Measurements from ENCODE around the gene UBE2E1.

The UBE2E1 gene

DNA sequence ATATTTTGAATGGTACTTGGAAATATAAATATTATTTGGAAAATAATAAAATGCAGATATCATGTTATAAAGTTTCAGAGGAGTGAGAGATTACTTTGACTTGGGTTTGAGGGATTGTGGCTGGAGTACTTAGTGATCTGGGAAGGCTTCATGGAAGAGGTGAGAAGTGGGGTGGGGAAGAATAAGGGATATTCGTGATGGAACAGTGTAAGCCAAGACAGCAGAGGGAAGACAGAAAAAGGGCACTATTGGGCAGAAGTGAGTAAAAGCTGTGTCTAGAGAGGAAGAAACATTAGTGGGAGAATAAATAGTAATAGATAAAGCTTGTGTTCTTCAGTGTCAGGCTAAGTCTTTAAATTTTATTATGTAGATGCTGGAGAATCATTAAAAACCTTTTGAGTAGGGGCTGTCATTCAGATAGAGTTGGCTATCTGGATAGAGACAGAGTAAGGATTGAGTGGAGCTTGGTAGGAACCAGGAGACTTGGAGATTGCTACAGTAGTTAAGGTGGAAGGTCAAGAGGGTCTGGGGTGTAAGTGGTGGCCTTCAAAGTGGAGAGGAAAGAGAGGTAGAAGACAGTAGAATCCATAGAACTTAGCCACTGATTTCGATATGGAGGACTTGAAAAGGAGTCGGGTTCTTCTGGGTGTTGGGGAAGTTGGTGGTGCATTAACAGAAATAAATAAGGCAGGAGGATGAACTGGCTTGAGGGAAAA, 11.9 kb downstream of the UBE2E1 start:
- TF ChIP-seq, protein P1, sequence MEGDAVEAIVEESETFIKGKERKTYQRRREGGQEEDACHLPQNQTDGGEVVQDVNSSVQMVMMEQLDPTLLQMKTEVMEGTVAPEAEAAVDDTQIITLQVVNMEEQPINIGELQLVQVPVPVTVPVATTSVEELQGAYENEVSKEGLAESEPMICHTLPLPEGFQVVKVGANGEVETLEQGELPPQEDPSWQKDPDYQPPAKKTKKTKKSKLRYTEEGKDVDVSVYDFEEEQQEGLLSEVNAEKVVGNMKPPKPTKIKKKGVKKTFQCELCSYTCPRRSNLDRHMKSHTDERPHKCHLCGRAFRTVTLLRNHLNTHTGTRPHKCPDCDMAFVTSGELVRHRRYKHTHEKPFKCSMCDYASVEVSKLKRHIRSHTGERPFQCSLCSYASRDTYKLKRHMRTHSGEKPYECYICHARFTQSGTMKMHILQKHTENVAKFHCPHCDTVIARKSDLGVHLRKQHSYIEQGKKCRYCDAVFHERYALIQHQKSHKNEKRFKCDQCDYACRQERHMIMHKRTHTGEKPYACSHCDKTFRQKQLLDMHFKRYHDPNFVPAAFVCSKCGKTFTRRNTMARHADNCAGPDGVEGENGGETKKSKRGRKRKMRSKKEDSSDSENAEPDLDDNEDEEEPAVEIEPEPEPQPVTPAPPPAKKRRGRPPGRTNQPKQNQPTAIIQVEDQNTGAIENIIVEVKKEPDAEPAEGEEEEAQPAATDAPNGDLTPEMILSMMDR (IDR thresholded peaks at IDR 0.05; ENCODE audit: control insufficient read depth, insufficient read depth, low read depth, low read length, missing control alignments): no peak

DNA sequence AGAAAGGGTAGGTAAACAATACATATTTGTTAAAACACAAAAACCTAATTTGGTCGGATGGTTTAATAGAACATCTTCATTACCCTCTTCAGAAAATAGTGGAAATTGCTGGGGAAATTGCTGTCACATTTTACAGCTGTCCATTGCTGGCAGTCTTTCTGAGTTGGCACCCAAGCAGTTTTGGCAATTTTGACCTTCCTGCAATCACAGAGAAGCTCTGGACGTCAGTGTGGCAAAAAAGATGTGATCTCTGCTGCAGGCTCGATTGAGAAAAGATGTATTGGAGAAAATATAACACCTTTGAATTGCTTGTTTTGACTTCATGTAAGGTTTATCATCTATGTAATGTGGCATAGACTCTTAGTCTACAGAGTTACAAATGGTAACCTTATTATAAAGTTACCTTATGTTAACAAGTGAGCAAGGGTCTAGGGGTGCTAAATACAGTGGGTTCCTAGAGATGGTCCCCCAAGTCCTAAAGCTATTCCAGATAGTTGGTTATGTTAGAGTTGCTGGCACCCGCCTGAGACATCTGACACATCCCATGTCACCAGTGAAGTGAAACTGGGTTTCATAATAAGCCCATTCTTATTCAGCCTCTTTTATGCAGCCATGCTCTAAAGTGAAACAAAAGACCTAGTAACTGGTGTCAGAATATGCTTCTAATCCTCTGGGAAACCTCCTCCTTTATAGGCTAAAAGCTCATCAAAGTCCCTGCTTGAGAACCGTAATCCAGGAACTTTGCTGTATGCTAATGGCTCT, 14.0 kb downstream of the UBE2E1 start:
- TF ChIP-seq, protein P1 (IDR thresholded peaks at IDR 0.05; ENCODE audit: control insufficient read depth, insufficient read depth, low read depth, low read length, missing control alignments): no peak
- no peak for DNase-seq (ENCODE audit: low read depth)
- H3K4me3 ChIP-seq (ENCODE audit: control insufficient read depth, low read depth, low read length): no peak overlapping the region

More for the DNA sequence above, 11.9 kb downstream of the UBE2E1 start:
- DNase-seq (ENCODE audit: low read depth): no peak
- H3K4me3 ChIP-seq (ENCODE audit: control insufficient read depth, low read depth, low read length): no peak overlapping the region

DNA sequence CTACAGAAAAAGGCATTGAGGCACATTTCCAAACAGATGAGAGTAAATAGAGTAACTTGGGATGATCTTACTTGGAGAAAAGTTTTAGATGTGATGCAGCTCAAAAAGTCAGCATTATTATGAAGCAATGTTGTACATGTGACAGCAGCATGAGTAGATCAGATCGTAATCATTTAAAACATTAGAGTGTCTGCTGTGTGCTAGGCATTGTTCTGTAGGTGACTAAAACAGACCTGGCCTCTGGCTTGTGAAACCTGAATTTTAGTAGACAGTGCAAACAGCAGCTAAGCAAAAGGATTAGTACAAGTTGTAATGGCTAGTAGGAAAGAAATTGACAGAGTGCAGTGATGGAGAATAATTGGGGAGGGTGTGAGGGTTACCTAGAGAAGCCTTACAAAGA, 15.1 kb downstream of the UBE2E1 start:
- H3K4me3 ChIP-seq (ENCODE audit: control insufficient read depth, low read depth, low read length): no peak overlapping the region
- TF ChIP-seq, protein P1 (IDR thresholded peaks at IDR 0.05; ENCODE audit: control insufficient read depth, insufficient read depth, low read depth, low read length, missing control alignments): no peak
- DNase-seq (ENCODE audit: low read depth): no peak

DNA sequence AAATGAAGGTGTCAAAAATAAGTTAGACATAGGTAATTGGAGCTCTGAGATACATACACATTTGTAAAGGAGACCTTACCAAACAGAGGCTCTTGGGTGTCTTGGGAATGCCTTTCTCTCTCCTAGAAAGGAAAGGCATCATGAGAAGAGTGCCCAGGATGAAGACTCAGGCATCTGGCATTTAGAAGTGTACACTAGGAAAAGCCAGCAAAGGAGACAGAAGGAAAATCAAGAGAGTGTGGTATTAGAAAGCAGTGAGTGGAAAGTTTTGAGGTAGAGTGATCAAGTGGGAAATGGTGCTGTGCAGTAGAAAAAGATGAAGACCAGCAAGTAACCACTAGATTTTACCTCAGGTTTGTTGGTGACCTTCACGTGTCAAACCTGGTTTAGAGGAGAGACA, 16.1 kb downstream of the UBE2E1 start:
- H3K4me3 ChIP-seq (ENCODE audit: control insufficient read depth, low read depth, low read length): no peak overlapping the region
- TF ChIP-seq, protein P1 (IDR thresholded peaks at IDR 0.05; ENCODE audit: control insufficient read depth, insufficient read depth, low read depth, low read length, missing control alignments): no peak
- DNase-seq (ENCODE audit: low read depth): no peak

DNA sequence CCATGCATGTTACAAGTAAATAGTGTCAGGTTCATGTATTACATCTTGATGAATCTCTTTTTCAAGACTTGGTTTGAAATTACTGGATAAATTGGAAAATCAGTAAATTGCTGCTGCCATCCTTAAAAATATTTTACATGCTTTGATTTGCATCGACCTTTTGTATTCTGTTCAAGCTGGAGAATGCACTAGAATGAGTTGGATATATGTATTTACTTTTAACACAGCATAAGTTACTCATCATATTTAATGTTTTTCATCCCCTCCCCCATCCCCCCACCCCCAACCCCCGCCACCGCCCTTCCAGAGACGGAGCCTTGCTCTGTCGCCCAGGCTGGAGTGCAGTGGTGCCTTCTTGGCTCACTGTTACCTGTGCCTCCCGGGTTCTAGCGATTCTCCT, 16.8 kb downstream of the UBE2E1 start:
- no peak for DNase-seq (ENCODE audit: low read depth)
- H3K4me3 ChIP-seq (ENCODE audit: control insufficient read depth, low read depth, low read length): no peak overlapping the region
- TF ChIP-seq, protein P1 (IDR thresholded peaks at IDR 0.05; ENCODE audit: control insufficient read depth, insufficient read depth, low read depth, low read length, missing control alignments): no peak

DNA sequence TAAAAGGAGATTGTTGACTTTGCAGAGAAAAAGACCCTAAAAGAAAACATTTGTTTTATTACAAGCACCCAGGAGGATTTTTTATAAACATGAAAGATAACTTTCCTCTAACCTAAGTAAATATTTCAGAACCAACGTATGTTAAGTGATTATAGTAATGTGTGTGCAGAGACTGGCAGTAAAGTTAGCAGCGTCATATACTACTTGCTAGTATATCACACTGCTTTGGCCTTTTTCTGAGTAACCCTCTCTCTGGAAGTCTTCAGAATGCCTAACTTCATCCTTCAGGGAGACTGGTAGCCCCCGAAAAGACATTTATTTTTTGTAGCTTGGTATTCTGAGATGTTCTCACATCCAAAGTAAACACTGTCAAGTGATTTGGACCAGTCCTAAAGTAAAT, 17.9 kb downstream of the UBE2E1 start:
- DNase-seq (ENCODE audit: low read depth): no peak
- H3K4me3 ChIP-seq (ENCODE audit: control insufficient read depth, low read depth, low read length): no peak overlapping the region
- TF ChIP-seq, protein P1 (IDR thresholded peaks at IDR 0.05; ENCODE audit: control insufficient read depth, insufficient read depth, low read depth, low read length, missing control alignments): no peak
